T1000 (cell line): ENCODE data around the gene GJA4.

ENCODE experiments used
- DNase-seq: peaks from one replicate; lab custom pipeline; 2025; ENCODE audit warnings: mixed read lengths; lab: John Stamatoyannopoulos, UW

GJA4 gene

GRCh38 chr1:34792868-34793727 lies at the start of gene GJA4:
TSS of gene GJA4 (plus strand) at chr1:34792999. CDS start at chr1:34794214, 1,215 bp downstream.
- DNase-seq = no peak

DNA sequence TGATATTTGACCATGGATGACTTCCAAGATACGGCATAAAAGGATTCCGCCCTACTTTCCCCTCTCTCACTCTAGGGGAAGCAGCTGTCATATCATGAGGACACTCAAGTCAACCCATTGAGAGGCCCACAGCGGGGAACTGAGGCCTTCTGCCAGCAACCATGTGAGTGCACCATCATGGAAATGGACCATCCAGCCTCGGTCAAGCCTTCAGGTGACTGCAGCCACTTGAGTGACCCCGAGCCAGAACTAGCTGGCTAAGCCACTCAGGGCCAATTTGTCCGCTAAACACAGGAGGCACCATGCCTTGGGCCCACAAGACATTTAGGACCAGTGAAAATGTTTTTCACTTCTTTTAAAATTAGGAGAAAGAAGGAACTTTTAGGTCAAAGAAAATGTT lies 49.0 kb upstream of the GJA4 start:
- peak; percentile 5 for DNase-seq

DNA sequence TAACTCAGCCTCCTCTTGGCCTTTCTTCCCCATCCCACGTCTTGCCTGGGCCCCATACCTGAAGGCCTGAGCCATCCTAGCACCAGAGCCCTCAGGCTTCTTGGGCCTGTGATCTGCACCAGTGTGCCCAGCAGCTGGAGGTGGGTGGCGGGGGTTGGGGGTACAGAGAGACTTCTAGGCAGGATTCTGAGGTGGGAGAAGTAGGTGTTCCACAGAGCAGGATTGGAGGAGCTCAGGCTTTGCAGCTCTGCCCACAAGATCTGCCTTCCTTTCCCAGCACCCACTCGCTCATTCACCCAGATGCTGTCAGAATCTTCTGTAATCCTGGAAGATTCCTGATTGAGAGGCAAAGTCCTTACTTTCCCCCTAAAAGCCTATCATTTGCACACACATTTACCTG lies 47.9 kb upstream of the GJA4 start:
- no peak for DNase-seq

DNA sequence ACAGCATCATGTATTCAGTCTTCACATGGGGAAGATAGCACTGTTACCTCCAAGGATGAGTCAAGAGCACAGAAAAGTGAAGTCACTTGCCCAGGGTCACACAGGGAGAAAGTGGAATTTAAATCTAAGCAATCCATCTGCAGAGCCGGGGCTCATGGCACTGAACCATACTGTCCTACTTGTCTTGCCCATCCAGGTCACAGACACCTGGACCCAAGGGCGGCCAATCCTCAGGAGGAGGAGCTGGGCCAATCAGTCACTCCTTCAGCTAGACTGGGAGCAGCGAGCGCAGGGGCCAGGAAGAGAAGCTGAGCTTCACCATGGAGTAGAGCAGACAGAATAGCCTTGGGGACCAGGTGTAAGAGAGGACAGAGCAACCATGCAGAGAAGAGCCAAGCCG lies 47.1 kb upstream of the GJA4 start:
- no peak for DNase-seq

DNA sequence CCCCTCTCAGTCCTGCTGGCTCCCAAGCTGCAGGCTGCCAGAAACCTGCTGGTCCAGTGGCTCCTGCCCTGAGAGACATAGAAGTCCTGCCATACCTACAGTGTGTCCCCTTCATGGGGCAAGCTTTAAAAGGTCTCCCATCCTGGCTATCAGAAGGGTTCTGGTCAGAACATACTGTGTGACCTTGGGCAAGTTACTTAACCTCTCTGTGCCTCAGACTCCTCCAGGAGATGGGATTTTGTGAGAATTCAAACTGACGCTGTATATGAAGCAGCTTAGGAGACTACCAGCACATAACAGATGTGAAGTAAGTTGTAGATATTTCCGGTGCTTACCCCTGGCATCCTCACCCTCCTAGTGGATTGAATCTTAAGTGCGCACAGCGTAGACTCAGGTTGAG lies 46.7 kb upstream of the GJA4 start:
- DNase-seq = no peak

- no peak for DNase-seq
These were observed 45.8 kb upstream of the GJA4 start for GRCh38 chr1:34746785-34747637.

DNA sequence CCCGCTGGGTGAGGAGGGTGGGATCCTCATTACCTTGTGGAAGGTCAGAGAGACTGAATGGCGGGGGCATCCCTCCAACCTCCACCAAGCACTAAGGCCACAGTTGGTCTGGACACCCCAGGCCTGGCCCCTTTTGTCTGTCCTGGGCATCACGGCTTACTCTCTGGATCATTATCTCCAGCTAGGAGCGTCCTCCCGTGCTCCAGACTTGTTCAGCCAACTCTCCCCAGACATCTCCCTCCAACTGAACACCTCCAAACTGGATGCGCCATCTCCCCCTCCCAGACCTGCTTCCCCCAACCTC lies 45.2 kb upstream of the GJA4 start:
- no peak for DNase-seq

DNA sequence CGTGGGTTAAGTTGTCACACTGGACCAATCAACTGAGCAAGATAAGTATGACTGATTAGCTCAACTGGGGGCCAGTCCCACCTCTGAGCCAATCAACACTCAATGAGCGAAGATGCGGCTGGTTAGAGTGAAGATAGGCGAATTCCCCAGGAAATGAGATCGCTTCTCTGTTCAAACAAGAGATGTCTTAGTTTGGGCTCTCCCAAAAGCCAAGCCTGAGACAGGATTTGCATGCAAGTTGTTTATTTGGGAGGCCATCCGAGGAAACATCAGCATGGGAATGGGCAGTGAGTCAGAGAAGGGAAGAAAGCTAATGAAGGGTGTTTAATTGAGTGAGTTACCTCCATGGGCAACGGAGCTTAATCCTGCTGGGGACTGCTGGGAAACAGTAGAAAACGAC lies 42.8 kb upstream of the GJA4 start:
- DNase-seq = no peak

GRCh38 chr1:34750610-34751009 lies 42.2 kb upstream of the GJA4 start:
- DNase-seq = no peak

DNA sequence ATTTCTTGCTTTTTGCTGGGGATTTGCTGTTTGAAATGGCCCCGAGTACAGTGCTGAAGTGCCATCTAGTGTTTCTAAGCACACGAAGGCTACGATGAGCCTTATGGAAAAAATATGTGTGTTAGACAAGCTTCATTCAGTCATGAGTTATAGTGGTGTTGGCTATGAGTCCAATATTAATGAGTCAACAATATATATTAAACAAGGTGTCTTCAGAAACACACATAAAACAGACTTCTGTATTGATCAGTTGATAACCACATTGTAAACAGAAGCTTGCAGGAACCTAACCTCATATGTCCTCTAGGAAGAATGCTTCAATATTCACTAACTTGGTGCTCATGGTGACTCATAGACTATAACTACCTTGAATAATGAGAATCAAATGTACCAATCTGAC lies 39.6 kb upstream of the GJA4 start:
- no peak for DNase-seq

- no peak for DNase-seq
These were observed 37.7 kb upstream of the GJA4 start, which contains the start of gene GJB5 for GRCh38 chr1:34754964-34755637. TSS of gene GJB5 (plus strand) at chr1:34755047. CDS start at chr1:34757331, 2,284 bp downstream.

- DNase-seq = no peak
These were observed 36.8 kb upstream of the GJA4 start for GRCh38 chr1:34755961-34756360.

- no peak for DNase-seq
These were observed 35.4 kb upstream of the GJA4 start for GRCh38 chr1:34757386-34757785.

- DNase-seq = no peak
These were observed 34.0 kb upstream of the GJA4 start for GRCh38 chr1:34758751-34759150.

- no peak for DNase-seq
These were observed 33.1 kb upstream of the GJA4 start, which contains the start of gene GJB4 for GRCh38 chr1:34759503-34760357. TSS of gene GJB4 (plus strand) at chr1:34759740. CDS start at chr1:34761255, 1,515 bp downstream.

- no peak for DNase-seq
These were observed 31.5 kb upstream of the GJA4 start for GRCh38 chr1:34761176-34761761.

GRCh38 chr1:34761776-34762307 lies 31.0 kb upstream of the GJA4 start:
- no peak for DNase-seq

GRCh38 chr1:34762474-34763141 lies 30.2 kb upstream of the GJA4 start:
- DNase-seq = peak; percentile 38

DNA sequence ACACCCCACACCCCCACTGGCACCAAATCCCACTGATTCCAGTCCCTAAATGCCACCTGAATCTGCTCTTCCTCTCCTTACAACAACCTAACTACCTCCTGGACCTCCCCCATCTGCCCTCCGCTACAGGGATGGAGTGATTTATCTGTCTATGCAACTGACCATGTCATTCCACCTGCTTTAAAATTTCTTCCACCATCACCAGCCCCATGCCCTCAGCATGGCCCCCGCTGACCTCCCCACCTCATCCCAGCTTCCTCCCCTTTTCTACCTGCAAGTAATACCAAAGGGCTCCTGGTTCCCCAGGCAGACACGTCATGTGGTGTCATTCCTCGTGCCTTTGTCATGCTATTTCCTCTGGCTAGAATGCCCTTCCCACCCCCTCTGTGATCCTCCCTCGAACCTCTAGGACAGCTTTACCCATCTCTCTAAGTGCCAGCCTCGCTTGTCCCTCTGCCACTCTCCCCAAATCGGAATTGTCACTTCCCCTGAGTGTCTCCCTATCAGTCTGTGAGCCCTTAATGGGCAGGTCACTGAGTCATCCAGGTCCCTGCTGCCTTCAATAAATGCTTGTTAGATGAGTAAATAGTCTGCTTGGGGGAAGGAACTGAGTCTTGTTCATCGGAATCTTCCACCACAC lies 29.5 kb upstream of the GJA4 start:
- DNase-seq = peak; percentile 54

- DNase-seq = no peak
These were observed 23.9 kb upstream of the GJA4 start for GRCh38 chr1:34768856-34769255.
